Trophoblast cell (in vitro differentiated cells and primary cell): Measurements from ENCODE around the gene NOS3.

Experiments
- DNase-seq, 2 donors: peaks; one replicate each; pipeline ENCODE4 v3.0.0-alpha.2; 2016
- H2AFZ ChIP-seq: 2 replicates; pipeline ENCODE4 v1.6.1; 2013; ENCODE audit warnings: low read length, moderate library complexity, mild to moderate bottlenecking; ENCODE audit not compliant: insufficient read depth, poor library complexity
- H2AK5ac ChIP-seq: 2 replicates; pipeline ENCODE4 v1.6.1; 2013; ENCODE audit warnings: mild to moderate bottlenecking, low read length
- H2BK120ac ChIP-seq: 2 replicates; pipeline ENCODE4 v1.6.1; 2013; ENCODE audit warnings: low read length, mild to moderate bottlenecking, moderate library complexity; ENCODE audit not compliant: insufficient read depth, poor library complexity
- H2BK12ac ChIP-seq: 2 replicates; pipeline ENCODE4 v1.6.1; 2013; ENCODE audit warnings: mild to moderate bottlenecking, low read length, moderate library complexity
- H2BK5ac ChIP-seq: 2 replicates; pipeline ENCODE4 v1.6.1; 2013; ENCODE audit warnings: low read length, low read depth, moderate library complexity, mild to moderate bottlenecking; ENCODE audit not compliant: poor library complexity
- H3K14ac ChIP-seq: 2 replicates; pipeline ENCODE4 v1.6.1; 2013; ENCODE audit warnings: mild to moderate bottlenecking, low read length
- H3K18ac ChIP-seq: 2 replicates; pipeline ENCODE4 v1.6.1; 2013; ENCODE audit warnings: mild to moderate bottlenecking, low read length
- H3K23ac ChIP-seq: 2 replicates; pipeline ENCODE4 v1.6.1; 2013; ENCODE audit warnings: low read length
- H3K27ac ChIP-seq: 2 replicates; pipeline ENCODE4 v1.5.1; 2013; ENCODE audit warnings: low read depth, mild to moderate bottlenecking, inconsistent platforms, low read length, moderate library complexity
- H3K27me3 ChIP-seq: 2 replicates; pipeline ENCODE4 v1.6.1; 2013; ENCODE audit warnings: inconsistent platforms, mild to moderate bottlenecking, low read length, moderate library complexity; ENCODE audit not compliant: insufficient read depth
- H3K36me3 ChIP-seq, 2 experiments: 1 replicate in 1 of 2; 2 replicates in 1 of 2; pipeline ENCODE4 v1.6.1; 2013; ENCODE audit warnings: low read length in 2 of 2, mild to moderate bottlenecking in 2 of 2, moderate library complexity in 1 of 2; ENCODE audit not compliant: insufficient read depth in 2 of 2, control insufficient read depth in 1 of 2
- H3K4ac ChIP-seq: 2 replicates; pipeline ENCODE4 v1.6.1; 2013; ENCODE audit warnings: low read depth, mild to moderate bottlenecking, low read length, moderate library complexity
- H3K4me1 ChIP-seq, 2 experiments: 1 replicate in 1 of 2; 2 replicates in 1 of 2; pipeline ENCODE4 v1.6.1; 2013; ENCODE audit warnings: low read length in 2 of 2, mild to moderate bottlenecking in 2 of 2, moderate library complexity in 1 of 2; ENCODE audit not compliant: insufficient read depth in 2 of 2, control insufficient read depth in 1 of 2
- H3K4me2 ChIP-seq: 2 replicates; pipeline ENCODE4 v1.6.1; 2013; ENCODE audit warnings: inconsistent platforms, mild to moderate bottlenecking, low read length, moderate library complexity
- H3K4me3 ChIP-seq: 2 replicates; pipeline ENCODE4 v1.5.1; 2013; ENCODE audit warnings: mild to moderate bottlenecking, low read depth, low read length, inconsistent platforms
- H3K79me1 ChIP-seq: one replicate; pipeline ENCODE4 v1.6.1; 2013; ENCODE audit warnings: low read length
- H3K79me2 ChIP-seq: 2 replicates; pipeline ENCODE4 v1.6.1; 2013; ENCODE audit warnings: low read length, mild to moderate bottlenecking; ENCODE audit not compliant: control insufficient read depth, insufficient read depth, poor library complexity
- H3K9ac ChIP-seq: 2 replicates; pipeline ENCODE4 v1.6.1; 2013; ENCODE audit warnings: mild to moderate bottlenecking, low read length
- H3K9me3 ChIP-seq: 2 replicates; pipeline ENCODE4 v1.6.1; 2013; ENCODE audit warnings: low read depth, mild to moderate bottlenecking, control low read depth, inconsistent platforms, low read length; ENCODE audit not compliant: insufficient read depth
- H4K12ac ChIP-seq: 2 replicates; pipeline ENCODE4 v1.6.1; 2013; ENCODE audit warnings: low read depth, mild to moderate bottlenecking, low read length, moderate library complexity
- H4K8ac ChIP-seq: 2 replicates; pipeline ENCODE4 v1.6.1; 2013; ENCODE audit warnings: low read depth, mild to moderate bottlenecking, low read length, moderate library complexity
- H4K91ac ChIP-seq: one replicate; pipeline ENCODE4 v1.6.1; 2013; ENCODE audit warnings: low read depth, mild to moderate bottlenecking, low read length, moderate library complexity
- WGBS: extraction: QIAGEN DNeasy Blood & Tissue Kit; methylation state at CpG from one replicate; pipeline ENCODE4 v1.1.7; 2013; ENCODE audit warnings: missing lambda C conversion rate; ENCODE audit not compliant: insufficient read length, insufficient coverage; ENCODE audit errors: extremely low coverage; 5-methylcytosine and 5-hydroxymethylcytosine counted together

NOS3 gene

DNA sequence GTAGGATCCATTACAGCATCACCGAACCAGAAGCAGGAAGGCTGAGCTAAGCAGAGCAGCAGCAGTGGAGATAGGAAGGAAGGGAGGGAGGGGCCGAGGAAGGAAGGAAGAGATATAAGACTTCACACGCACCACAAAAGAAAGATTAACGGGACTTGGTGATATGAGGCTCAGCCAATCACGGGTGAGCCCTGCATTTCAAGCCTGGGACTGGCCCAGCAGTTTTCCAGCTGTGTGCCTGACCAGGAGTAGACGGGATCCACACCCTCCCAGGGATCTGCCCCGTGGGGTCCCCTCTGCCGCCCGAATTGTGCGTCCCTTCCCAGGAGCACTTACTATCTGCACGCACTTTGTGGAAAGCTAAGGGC is 17.3 kb downstream of the NOS3 start:
- H3K9ac ChIP-seq, result no peak overlapping the region
- H3K79me1 ChIP-seq, result peaks cover 9% of the 10 kb centered on the region
- H3K9me3 ChIP-seq, result no peaks in the 10 kb centered on the region
- H3K79me2 ChIP-seq, result no peaks in the 10 kb centered on the region
- H3K4ac ChIP-seq, result no peak overlapping the region
- H4K8ac ChIP-seq, result no peak overlapping the region
- H3K23ac ChIP-seq, result no peak overlapping the region
- no peak overlapping the region for H2AK5ac ChIP-seq
- H2BK12ac ChIP-seq, result no peak overlapping the region
- no peak overlapping the region for H3K18ac ChIP-seq
- no peak overlapping the region for H3K14ac ChIP-seq
- H3K4me3 ChIP-seq, result no peak overlapping the region
- H2AFZ ChIP-seq, result no peak overlapping the region
- H4K91ac ChIP-seq, result no peak overlapping the region
- H2BK5ac ChIP-seq, result no peak overlapping the region
- H3K36me3 ChIP-seq, result no peaks in the 10 kb centered on the region
- H3K27ac ChIP-seq, result no peak overlapping the region
- H3K4me2 ChIP-seq, result no peak overlapping the region
- DNase-seq, result no peak
- H3K4me1 ChIP-seq, result peaks cover 25 to 34% of the 10 kb centered on the region in 2 experiments
- no peak overlapping the region for H4K12ac ChIP-seq
- no peak overlapping the region for H2BK120ac ChIP-seq
- WGBS, result no CpG with 5 or more reads among the region's 11 CpGs
- H3K27me3 ChIP-seq, result no peaks in the 10 kb centered on the region

DNA sequence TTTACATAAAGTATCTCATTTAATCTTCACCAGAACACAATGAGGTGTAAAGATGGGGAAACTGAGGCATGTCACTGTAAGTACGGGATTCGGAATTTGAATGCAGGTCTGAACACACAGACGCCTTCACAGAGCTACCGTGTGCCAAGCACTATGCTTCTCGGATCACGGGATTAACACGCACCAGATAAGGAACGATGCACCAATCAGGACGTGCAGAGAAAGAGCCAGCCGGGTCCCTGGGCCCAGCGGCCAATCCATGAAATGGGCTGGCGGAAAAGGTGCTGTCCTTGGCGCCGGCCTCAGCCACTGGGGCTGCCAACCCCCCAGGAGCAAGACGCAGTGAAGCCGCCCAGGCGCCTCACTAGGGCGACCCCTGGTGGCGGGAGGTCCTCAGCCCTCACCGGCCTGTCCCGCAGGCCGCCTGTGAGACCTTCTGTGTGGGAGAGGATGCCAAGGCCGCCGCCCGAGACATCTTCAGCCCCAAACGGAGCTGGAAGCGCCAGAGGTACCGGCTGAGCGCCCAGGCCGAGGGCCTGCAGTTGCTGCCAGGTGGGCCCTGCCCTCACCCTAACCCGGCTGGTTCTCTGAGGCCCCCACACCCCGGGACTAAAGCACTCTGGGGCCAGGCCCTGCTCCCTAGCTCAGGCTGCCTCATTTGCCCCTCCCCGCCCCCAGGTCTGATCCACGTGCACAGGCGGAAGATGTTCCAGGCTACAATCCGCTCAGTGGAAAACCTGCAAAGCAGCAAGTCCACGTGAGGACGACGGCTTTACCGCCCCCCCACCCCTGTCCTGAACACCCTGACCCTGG is 17.9 kb downstream of the NOS3 start:
- peak; percentile 54 to 79 for DNase-seq
- Histone ChIP-seq H3K4me1 (peaks cover 28 to 38% of the 10 kb centered on the region in 2 experiments), H2BK12ac (peak overlapping the region; percentile 17), H2AK5ac (peak overlapping the region; percentile 71), H2AFZ (peak overlapping the region; percentile 7), H3K4me2 (no peak overlapping the region), H3K23ac (no peak overlapping the region), H2BK5ac (no peak overlapping the region), H3K9me3 (peaks cover 2% of the 10 kb centered on the region), H3K9ac (no peak overlapping the region), H3K27me3 (no peaks in the 10 kb centered on the region), H3K79me1 (peaks cover 9% of the 10 kb centered on the region), H3K36me3 (no peaks in the 10 kb centered on the region), H4K91ac (no peak overlapping the region), H3K4ac (no peak overlapping the region), H3K18ac (no peak overlapping the region), H3K79me2 (no peaks in the 10 kb centered on the region), H4K8ac (no peak overlapping the region), H4K12ac (no peak overlapping the region), H3K27ac (no peak overlapping the region), H3K4me3 (no peak overlapping the region), H3K14ac (no peak overlapping the region), H2BK120ac (no peak overlapping the region)
- no CpG with 5 or more reads among the region's 40 CpGs for WGBS

DNA sequence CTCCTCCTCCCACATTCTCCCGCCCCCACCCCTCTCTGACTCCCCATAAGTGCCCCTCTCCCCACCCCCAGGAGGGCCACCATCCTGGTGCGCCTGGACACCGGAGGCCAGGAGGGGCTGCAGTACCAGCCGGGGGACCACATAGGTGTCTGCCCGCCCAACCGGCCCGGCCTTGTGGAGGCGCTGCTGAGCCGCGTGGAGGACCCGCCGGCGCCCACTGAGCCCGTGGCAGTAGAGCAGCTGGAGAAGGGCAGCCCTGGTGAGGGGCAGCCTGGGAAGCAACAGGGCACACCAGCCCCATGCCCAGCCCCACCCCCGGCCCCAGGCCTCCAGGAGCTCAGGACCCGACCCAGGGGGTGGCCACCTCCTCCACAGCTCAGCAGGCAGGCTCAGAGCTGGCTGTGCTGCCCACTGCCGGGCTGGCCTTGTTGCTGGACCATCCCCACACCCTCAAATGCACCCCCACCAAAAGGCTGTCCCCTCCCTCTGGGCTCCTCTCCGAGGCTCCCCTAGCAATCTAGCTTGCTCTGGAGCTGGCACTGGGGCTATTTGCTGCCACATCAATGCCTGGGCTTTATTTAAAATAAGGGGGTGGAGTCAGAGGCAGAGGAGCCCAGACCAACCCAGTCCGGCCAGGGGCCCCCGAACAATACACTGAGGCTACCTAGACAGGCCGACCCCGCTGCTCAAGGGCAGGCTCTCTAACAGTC is 18.7 kb downstream of the NOS3 start:
- no peak for DNase-seq
- no CpG with 5 or more reads among the region's 22 CpGs for WGBS

DNA sequence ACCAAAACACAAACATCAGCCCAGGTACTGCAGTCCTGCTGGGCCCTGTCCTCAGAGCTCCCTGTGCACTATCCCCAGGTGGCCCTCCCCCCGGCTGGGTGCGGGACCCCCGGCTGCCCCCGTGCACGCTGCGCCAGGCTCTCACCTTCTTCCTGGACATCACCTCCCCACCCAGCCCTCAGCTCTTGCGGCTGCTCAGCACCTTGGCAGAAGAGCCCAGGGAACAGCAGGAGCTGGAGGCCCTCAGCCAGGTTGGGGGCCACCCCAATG is 19.2 kb downstream of the NOS3 start:
- no peak overlapping the region for H3K4me2 ChIP-seq
- H3K4ac ChIP-seq, result no peak overlapping the region
- no peak overlapping the region for H4K8ac ChIP-seq
- peaks cover 4% of the 10 kb centered on the region for H3K9me3 ChIP-seq
- H3K23ac ChIP-seq, result no peak overlapping the region
- no peak overlapping the region for H2BK120ac ChIP-seq
- no peak overlapping the region for H3K9ac ChIP-seq
- H3K27ac ChIP-seq, result no peak overlapping the region
- H3K79me2 ChIP-seq, result no peaks in the 10 kb centered on the region
- no peak overlapping the region for H3K4me3 ChIP-seq
- H3K18ac ChIP-seq, result no peak overlapping the region
- H3K4me1 ChIP-seq, result peaks cover 33 to 42% of the 10 kb centered on the region in 2 experiments
- no peaks in the 10 kb centered on the region for H3K36me3 ChIP-seq
- peak overlapping the region; percentile 3 for H4K91ac ChIP-seq
- peaks cover 12% of the 10 kb centered on the region for H3K79me1 ChIP-seq
- H2BK5ac ChIP-seq, result no peak overlapping the region
- H2AK5ac ChIP-seq, result no peak overlapping the region
- no peak overlapping the region for H4K12ac ChIP-seq
- no peak for DNase-seq
- no peaks in the 10 kb centered on the region for H3K27me3 ChIP-seq
- no peak overlapping the region for H3K14ac ChIP-seq
- H2AFZ ChIP-seq, result no peak overlapping the region
- no CpG with 5 or more reads among the region's 7 CpGs for WGBS
- H2BK12ac ChIP-seq, result no peak overlapping the region

More for the DNA sequence above, 18.7 kb downstream of the NOS3 start:
- H2AK5ac ChIP-seq, result no peak overlapping the region
- H4K12ac ChIP-seq, result no peak overlapping the region
- no peak overlapping the region for H3K14ac ChIP-seq
- no peak overlapping the region for H2BK12ac ChIP-seq
- H3K27ac ChIP-seq, result no peak overlapping the region
- peaks cover 12% of the 10 kb centered on the region for H3K79me1 ChIP-seq
- H3K79me2 ChIP-seq, result no peaks in the 10 kb centered on the region
- H3K4ac ChIP-seq, result no peak overlapping the region
- H4K8ac ChIP-seq, result no peak overlapping the region
- no peak overlapping the region for H3K4me3 ChIP-seq
- H3K4me2 ChIP-seq, result no peak overlapping the region
- H3K27me3 ChIP-seq, result no peaks in the 10 kb centered on the region
- H2AFZ ChIP-seq, result no peak overlapping the region
- peaks cover 33 to 42% of the 10 kb centered on the region in 2 experiments for H3K4me1 ChIP-seq
- H2BK5ac ChIP-seq, result no peak overlapping the region
- peak overlapping the region; percentile 41 for H4K91ac ChIP-seq
- H3K9ac ChIP-seq, result no peak overlapping the region
- peaks cover 4% of the 10 kb centered on the region for H3K9me3 ChIP-seq
- H2BK120ac ChIP-seq, result no peak overlapping the region
- no peak overlapping the region for H3K18ac ChIP-seq
- no peak overlapping the region for H3K23ac ChIP-seq
- H3K36me3 ChIP-seq, result no peaks in the 10 kb centered on the region
